Spleen (tissue), 7 donors: ENCODE measurements around the gene TAC3.

ENCODE experiments used
- POLR2A ChIP-seq, 3 donors: fragments of 450-650 bp; IDR thresholded peaks; one replicate each; pipeline ENCODE4 v1.5.1; 2017; ENCODE audit warnings: antibody characterized with exemption in 3 of 3, mild to moderate bottlenecking in 1 of 3
- TF ChIP-seq, protein P1 (sequence below), 11 experiments: fragments of 200-600 bp in 7 of 11; fragments of 450-650 bp in 4 of 11; sonication (generic) in 4 of 11; IDR thresholded peaks in 8 of 11; conservative IDR thresholded peaks in 3 of 11; 1 replicate in 7 of 11; 2 replicates in 4 of 11; pipeline versions ENCODE4 v1.4.0 to v1.8.0; 2016 to 2021; ENCODE audit warnings: antibody characterized with exemption in 11 of 11, inconsistent platforms in 4 of 11, mild to moderate bottlenecking in 1 of 11
- donor health status: DM: no; HTN: no; CAD: no; lungs with moderate emphysema.
- donor health status: DM: no; HTN: no; CAD: no.
- donor health status: DM: no; HTN: no; CAD: no.

GRCh38 chr12:57033431-57033830 lies 17.1 kb upstream of the TAC3 start:
- TF ChIP-seq, protein P1, sequence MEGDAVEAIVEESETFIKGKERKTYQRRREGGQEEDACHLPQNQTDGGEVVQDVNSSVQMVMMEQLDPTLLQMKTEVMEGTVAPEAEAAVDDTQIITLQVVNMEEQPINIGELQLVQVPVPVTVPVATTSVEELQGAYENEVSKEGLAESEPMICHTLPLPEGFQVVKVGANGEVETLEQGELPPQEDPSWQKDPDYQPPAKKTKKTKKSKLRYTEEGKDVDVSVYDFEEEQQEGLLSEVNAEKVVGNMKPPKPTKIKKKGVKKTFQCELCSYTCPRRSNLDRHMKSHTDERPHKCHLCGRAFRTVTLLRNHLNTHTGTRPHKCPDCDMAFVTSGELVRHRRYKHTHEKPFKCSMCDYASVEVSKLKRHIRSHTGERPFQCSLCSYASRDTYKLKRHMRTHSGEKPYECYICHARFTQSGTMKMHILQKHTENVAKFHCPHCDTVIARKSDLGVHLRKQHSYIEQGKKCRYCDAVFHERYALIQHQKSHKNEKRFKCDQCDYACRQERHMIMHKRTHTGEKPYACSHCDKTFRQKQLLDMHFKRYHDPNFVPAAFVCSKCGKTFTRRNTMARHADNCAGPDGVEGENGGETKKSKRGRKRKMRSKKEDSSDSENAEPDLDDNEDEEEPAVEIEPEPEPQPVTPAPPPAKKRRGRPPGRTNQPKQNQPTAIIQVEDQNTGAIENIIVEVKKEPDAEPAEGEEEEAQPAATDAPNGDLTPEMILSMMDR (IDR thresholded peaks at IDR 0.05 in 8 of 11, conservative IDR thresholded peaks at IDR 0.05 in 3 of 11): no peak
- no peak for TF ChIP-seq POLR2A (IDR thresholded peaks at IDR 0.05)
